ENCODE data around the gene ME3. TPM values are rescaled to one million over a fixed set of nuclear protein-coding genes. Genes with fewer than 3 reads are reported as not detected.

The ME3 gene
- total RNA-seq, 5 donors from 2014 or later (not counting 1 experiment from before 2014, with no cell fraction given) = 2.2 to 5.0 (median 4.3) TPM

GRCh38 chr11:86469491-86470388 is 202.7 kb downstream of the ME3 start:
- no peaks in the 10 kb centered on the region for H3K4me1 ChIP-seq (ENCODE audit: control insufficient read depth in 1 of 2, extremely low read depth in 1 of 2, insufficient read depth in 2 of 2, low read length in 2 of 2)
- Mint-ChIP-seq H3K27ac (no peak overlapping the region), H3K4me3 (no peak overlapping the region), H3K36me3 (peaks cover 4% of the 10 kb centered on the region), H3K9me3 (no peaks in the 10 kb centered on the region), H3K27me3 (no peaks in the 10 kb centered on the region), H3K4me1 (no peaks in the 10 kb centered on the region)
- no peak overlapping the region for H3K4me3 ChIP-seq (ENCODE audit: control insufficient read depth in 1 of 2, extremely low read depth in 1 of 2, low read length in 1 of 2)
- CTCF ChIA-PET = interaction anchor here in 1 of 2 donors (1.2 kb wide), 1 partner anchor 16 kb away, joined by 7 read pairs; no protein-coding TSS in a partner anchor
- peaks cover 0 to 2% of the 10 kb centered on the region in 2 donors for H3K36me3 ChIP-seq (ENCODE audit: control insufficient read depth in 2 of 2, extremely low read depth in 1 of 2, insufficient read depth in 1 of 2, low read length in 1 of 2)
- DNase-seq (no peak), ATAC-seq (replicated peaks in 1 of 4) (no peak)
- POLR2A ChIA-PET = interaction anchor here in 1 of 2 donors (1.0 kb wide), 1 partner anchor 16 kb away, joined by 6 read pairs; no protein-coding TSS in a partner anchor
- WGBS (ENCODE audit: insufficient coverage) = 100% methylated on average over 3 of the region's 5 CpGs
- no peaks in the 10 kb centered on the region for H3K9me3 ChIP-seq
- H3K27me3 ChIP-seq (replicated peaks in 1 of 2; ENCODE audit: control insufficient read depth in 2 of 2, extremely low read depth in 1 of 2, insufficient read depth in 2 of 2, low read length in 1 of 2) = peaks cover 0 to 8% of the 10 kb centered on the region in 2 experiments
- no peak overlapping the region for H3K27ac ChIP-seq (ENCODE audit: low read length)

- no peak overlapping the region for H3K27ac ChIP-seq (ENCODE audit: low read length)
- H3K4me3 ChIP-seq (ENCODE audit: control insufficient read depth in 1 of 2, extremely low read depth in 1 of 2, low read length in 1 of 2) = no peak overlapping the region
- no peak overlapping the region for H3K27ac Mint-ChIP-seq
- no peaks in the 10 kb centered on the region for H3K9me3 Mint-ChIP-seq
- no CpG with 5 or more reads among the region's 1 CpG for WGBS (ENCODE audit: insufficient coverage)
- no peak for ATAC-seq (replicated peaks in 1 of 4)
- H3K9me3 ChIP-seq = no peaks in the 10 kb centered on the region
- ChIA-PET POLR2A (interaction anchor here (0.7 to 1.0 kb wide), 2 partner anchors 14 to 343 kb away, joined by 3 to 6 read pairs; no protein-coding TSS in a partner anchor), CTCF (no interaction called here)
- H3K4me3 Mint-ChIP-seq = no peak overlapping the region
- H3K4me1 ChIP-seq (ENCODE audit: control insufficient read depth in 1 of 2, extremely low read depth in 1 of 2, insufficient read depth in 2 of 2, low read length in 2 of 2) = no peaks in the 10 kb centered on the region
- no peak for DNase-seq
- no peaks in the 10 kb centered on the region for H3K27me3 Mint-ChIP-seq
- H3K27me3 ChIP-seq (replicated peaks in 1 of 2; ENCODE audit: control insufficient read depth in 2 of 2, extremely low read depth in 1 of 2, insufficient read depth in 2 of 2, low read length in 1 of 2) = peaks cover 0 to 5% of the 10 kb centered on the region in 2 experiments
- no peaks in the 10 kb centered on the region for H3K36me3 Mint-ChIP-seq
- H3K36me3 ChIP-seq (ENCODE audit: control insufficient read depth in 2 of 2, extremely low read depth in 1 of 2, insufficient read depth in 1 of 2, low read length in 1 of 2) = peaks cover 0 to 2% of the 10 kb centered on the region in 2 donors
- H3K4me1 Mint-ChIP-seq = no peaks in the 10 kb centered on the region
These were observed 204.2 kb downstream of the ME3 start for GRCh38 chr11:86468169-86468568.

GRCh38 chr11:86464509-86465221 is 207.8 kb downstream of the ME3 start:
- Mint-ChIP-seq H3K27me3 (no peaks in the 10 kb centered on the region), H3K36me3 (no peaks in the 10 kb centered on the region), H3K4me1 (no peaks in the 10 kb centered on the region), H3K4me3 (no peak overlapping the region), H3K27ac (no peak overlapping the region), H3K9me3 (no peaks in the 10 kb centered on the region)
- ChIA-PET CTCF (no interaction called here), POLR2A (no interaction called here)
- Histone ChIP-seq H3K36me3 (ENCODE audit: control insufficient read depth in 2 of 2, extremely low read depth in 1 of 2, insufficient read depth in 1 of 2, low read length in 1 of 2) (peaks cover 0 to 2% of the 10 kb centered on the region in 2 donors), H3K4me1 (ENCODE audit: control insufficient read depth in 1 of 2, extremely low read depth in 1 of 2, insufficient read depth in 2 of 2, low read length in 2 of 2) (no peaks in the 10 kb centered on the region), H3K4me3 (ENCODE audit: control insufficient read depth in 1 of 2, extremely low read depth in 1 of 2, low read length in 1 of 2) (no peak overlapping the region), H3K27me3 (replicated peaks in 1 of 2; ENCODE audit: control insufficient read depth in 2 of 2, extremely low read depth in 1 of 2, insufficient read depth in 2 of 2, low read length in 1 of 2) (peaks cover 0 to 2% of the 10 kb centered on the region in 2 experiments), H3K27ac (ENCODE audit: low read length) (no peak overlapping the region), H3K9me3 (no peaks in the 10 kb centered on the region)
- no peak for ATAC-seq (replicated peaks in 1 of 4)
- 85% methylated on average over 4 of the region's 5 CpGs for WGBS (ENCODE audit: insufficient coverage)
- no peak for DNase-seq

- H3K4me3 Mint-ChIP-seq = no peak overlapping the region
- DNase-seq (no peak), ATAC-seq (replicated peaks in 1 of 4) (no peak)
- ChIA-PET CTCF (no interaction called here), POLR2A (no interaction called here)
- H3K27me3 Mint-ChIP-seq = no peaks in the 10 kb centered on the region
- Histone ChIP-seq H3K27me3 (replicated peaks in 1 of 2; ENCODE audit: control insufficient read depth in 2 of 2, extremely low read depth in 1 of 2, insufficient read depth in 2 of 2, low read length in 1 of 2) (no peaks in the 10 kb centered on the region), H3K9me3 (no peaks in the 10 kb centered on the region), H3K36me3 (ENCODE audit: control insufficient read depth in 2 of 2, extremely low read depth in 1 of 2, insufficient read depth in 1 of 2, low read length in 1 of 2) (peaks cover 0 to 2% of the 10 kb centered on the region in 2 donors), H3K27ac (ENCODE audit: low read length) (no peak overlapping the region), H3K4me1 (ENCODE audit: control insufficient read depth in 1 of 2, extremely low read depth in 1 of 2, insufficient read depth in 2 of 2, low read length in 2 of 2) (no peaks in the 10 kb centered on the region), H3K4me3 (ENCODE audit: control insufficient read depth in 1 of 2, extremely low read depth in 1 of 2, low read length in 1 of 2) (no peak overlapping the region)
- H3K4me1 Mint-ChIP-seq = no peaks in the 10 kb centered on the region
- H3K36me3 Mint-ChIP-seq = no peaks in the 10 kb centered on the region
- 100% methylated on average over 5 of the region's 5 CpGs for WGBS (ENCODE audit: insufficient coverage)
- H3K27ac Mint-ChIP-seq = no peak overlapping the region
- no peaks in the 10 kb centered on the region for H3K9me3 Mint-ChIP-seq
These were observed 208.5 kb downstream of the ME3 start for GRCh38 chr11:86463955-86464354.

- Histone ChIP-seq H3K4me1 (ENCODE audit: control insufficient read depth in 1 of 2, extremely low read depth in 1 of 2, insufficient read depth in 2 of 2, low read length in 2 of 2) (no peaks in the 10 kb centered on the region), H3K27ac (ENCODE audit: low read length) (no peak overlapping the region), H3K4me3 (ENCODE audit: control insufficient read depth in 1 of 2, extremely low read depth in 1 of 2, low read length in 1 of 2) (no peak overlapping the region), H3K27me3 (replicated peaks in 1 of 2; ENCODE audit: control insufficient read depth in 2 of 2, extremely low read depth in 1 of 2, insufficient read depth in 2 of 2, low read length in 1 of 2) (no peaks in the 10 kb centered on the region), H3K9me3 (no peaks in the 10 kb centered on the region), H3K36me3 (ENCODE audit: control insufficient read depth in 2 of 2, extremely low read depth in 1 of 2, insufficient read depth in 1 of 2, low read length in 1 of 2) (peaks cover 0 to 2% of the 10 kb centered on the region in 2 donors)
- WGBS (ENCODE audit: insufficient coverage) = 70% methylated on average over 2 of the region's 7 CpGs
- ATAC-seq (replicated peaks in 1 of 4) = no peak
- H3K4me1 Mint-ChIP-seq = no peaks in the 10 kb centered on the region
- no peaks in the 10 kb centered on the region for H3K36me3 Mint-ChIP-seq
- no peak for DNase-seq
- H3K4me3 Mint-ChIP-seq = no peak overlapping the region
- H3K9me3 Mint-ChIP-seq = no peaks in the 10 kb centered on the region
- CTCF ChIA-PET = interaction anchor here in 1 of 2 donors (0.6 kb wide), 1 partner anchor 47 kb away, joined by 3 read pairs; no protein-coding TSS in a partner anchor
- POLR2A ChIA-PET = interaction anchor here in 1 of 2 donors (0.6 kb wide), 1 partner anchor 16 kb away, joined by 5 read pairs; no protein-coding TSS in a partner anchor
- H3K27ac Mint-ChIP-seq = no peak overlapping the region
- H3K27me3 Mint-ChIP-seq = no peaks in the 10 kb centered on the region
These were observed 209.3 kb downstream of the ME3 start for GRCh38 chr11:86463120-86463519.

GRCh38 chr11:86461892-86462291 is 210.5 kb downstream of the ME3 start:
- Histone ChIP-seq H3K27me3 (replicated peaks in 1 of 2; ENCODE audit: control insufficient read depth in 2 of 2, extremely low read depth in 1 of 2, insufficient read depth in 2 of 2, low read length in 1 of 2) (no peaks in the 10 kb centered on the region), H3K27ac (ENCODE audit: low read length) (no peak overlapping the region), H3K9me3 (no peaks in the 10 kb centered on the region), H3K36me3 (ENCODE audit: control insufficient read depth in 2 of 2, extremely low read depth in 1 of 2, insufficient read depth in 1 of 2, low read length in 1 of 2) (peaks cover 0 to 2% of the 10 kb centered on the region in 2 donors), H3K4me1 (ENCODE audit: control insufficient read depth in 1 of 2, extremely low read depth in 1 of 2, insufficient read depth in 2 of 2, low read length in 2 of 2) (no peaks in the 10 kb centered on the region), H3K4me3 (ENCODE audit: control insufficient read depth in 1 of 2, extremely low read depth in 1 of 2, low read length in 1 of 2) (no peak overlapping the region)
- no peak overlapping the region for H3K27ac Mint-ChIP-seq
- POLR2A ChIA-PET = no interaction called here
- H3K36me3 Mint-ChIP-seq = no peaks in the 10 kb centered on the region
- CTCF ChIA-PET = interaction anchor here (0.5 to 1.1 kb wide), 2 partner anchors 14 to 155 kb away, joined by 3 to 5 read pairs; no protein-coding TSS in a partner anchor
- no CpG with 5 or more reads among the region's 1 CpG for WGBS (ENCODE audit: insufficient coverage)
- DNase-seq = no peak
- no peaks in the 10 kb centered on the region for H3K4me1 Mint-ChIP-seq
- ATAC-seq (replicated peaks in 1 of 4) = no peak
- no peak overlapping the region for H3K4me3 Mint-ChIP-seq
- H3K27me3 Mint-ChIP-seq = no peaks in the 10 kb centered on the region
- no peaks in the 10 kb centered on the region for H3K9me3 Mint-ChIP-seq

All from T-cell (primary cell).